NCI-H526 treated with DMSO at 0.1 percent for 48 hours (cell line): Measurements from ENCODE around the gene TXNDC12.
A peak's percentile ranks its signal among the peaks of the same experiment; 100 is the strongest.
"Not testable (repeated sequence)": the region's sequence is repeated elsewhere in the genome, so short reads cannot be mapped to it uniquely, and the experiment has no call there.

Experiments used
- DNase-seq: peaks from one replicate; lab custom pipeline; 2025; lab: John Stamatoyannopoulos, UW

Gene TXNDC12

GRCh38 chr1:52055066-52055865 lies at the start of gene TXNDC12:
Gene TXNDC12 (minus strand): TSS chr1:52055191. CDS start chr1:52055096, 95 bp downstream.
- peak; percentile 82 for DNase-seq

- DNase-seq = no peak
Measured at GRCh38 chr1:52102336-52103013, 47.5 kb upstream of the TXNDC12 start.

DNA sequence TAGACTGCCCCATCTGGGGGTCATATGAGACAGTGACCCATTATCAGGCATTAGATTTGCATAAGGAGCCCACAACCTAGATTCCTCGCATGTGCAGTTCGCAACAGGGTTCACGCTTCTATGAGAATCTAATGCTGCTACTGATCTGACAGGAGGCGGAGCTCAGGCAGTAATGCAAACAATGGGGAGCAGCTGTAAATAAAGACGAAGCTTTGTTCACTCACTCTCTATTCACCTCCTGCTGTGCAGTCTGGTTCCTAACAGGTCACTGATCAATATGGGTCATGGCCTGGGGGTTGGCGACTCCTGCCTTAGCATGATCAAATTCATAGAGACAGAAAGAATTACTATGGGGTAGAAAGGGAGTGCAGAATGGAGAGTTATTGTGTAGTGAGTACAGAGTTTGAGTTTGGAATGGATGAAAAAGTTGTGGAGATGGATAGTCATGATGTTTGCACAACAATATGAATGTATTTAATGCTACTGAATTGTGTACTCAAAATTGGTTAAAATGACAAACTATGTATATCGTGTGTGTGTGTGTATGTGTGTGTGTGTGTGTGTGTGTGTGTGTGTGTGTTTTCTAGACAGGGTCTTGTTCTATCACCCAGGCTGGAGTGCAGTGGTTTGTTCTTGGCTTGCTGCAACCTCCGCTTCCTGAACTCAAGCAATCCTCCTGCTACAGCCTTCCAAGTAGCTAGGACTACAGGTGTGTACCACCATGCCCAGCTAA lies 43.3 kb upstream of the TXNDC12 start:
- DNase-seq = peak; percentile 21

DNA sequence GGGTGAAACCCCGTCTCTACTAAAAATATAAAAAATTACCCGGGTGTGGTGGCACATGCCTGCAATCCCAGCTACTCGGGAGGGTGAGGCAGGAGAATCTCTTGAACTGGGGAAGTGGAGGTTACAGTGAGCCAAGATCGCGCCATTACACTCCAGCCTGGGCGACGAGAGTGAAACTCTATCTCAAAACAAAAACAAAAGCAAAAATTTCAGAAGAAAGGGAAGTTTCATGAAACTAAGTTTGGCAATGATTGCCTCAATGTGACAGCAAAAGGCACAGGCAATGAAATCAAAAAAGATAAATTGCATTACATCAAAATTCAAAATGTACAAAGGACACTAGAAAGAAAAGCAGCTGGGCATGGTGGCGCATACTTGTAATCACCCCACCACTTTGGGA lies 41.2 kb upstream of the TXNDC12 start:
- no peak for DNase-seq

DNA sequence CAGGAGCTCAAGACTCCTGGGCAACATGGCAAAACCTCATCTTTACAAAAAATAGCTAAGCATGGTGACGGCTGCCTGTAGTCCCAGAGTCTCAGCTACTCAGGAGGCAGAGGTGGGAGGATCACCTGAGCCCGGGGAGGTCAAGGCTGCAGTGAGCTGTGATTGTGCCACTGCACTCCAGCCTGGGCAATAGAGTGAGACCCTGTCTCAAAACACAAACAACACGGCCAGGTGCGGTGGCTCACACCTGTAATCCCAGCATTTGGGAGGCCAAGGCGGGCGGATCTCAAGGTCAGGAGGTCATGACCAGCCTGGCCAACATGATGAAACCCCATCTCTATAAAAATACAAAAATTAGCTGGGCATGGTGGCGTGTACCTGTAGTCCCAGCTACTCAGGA lies 39.3 kb upstream of the TXNDC12 start:
- DNase-seq = not testable (repeated sequence)

GRCh38 chr1:52087892-52088291 lies 32.9 kb upstream of the TXNDC12 start:
- not testable (repeated sequence) for DNase-seq

DNA sequence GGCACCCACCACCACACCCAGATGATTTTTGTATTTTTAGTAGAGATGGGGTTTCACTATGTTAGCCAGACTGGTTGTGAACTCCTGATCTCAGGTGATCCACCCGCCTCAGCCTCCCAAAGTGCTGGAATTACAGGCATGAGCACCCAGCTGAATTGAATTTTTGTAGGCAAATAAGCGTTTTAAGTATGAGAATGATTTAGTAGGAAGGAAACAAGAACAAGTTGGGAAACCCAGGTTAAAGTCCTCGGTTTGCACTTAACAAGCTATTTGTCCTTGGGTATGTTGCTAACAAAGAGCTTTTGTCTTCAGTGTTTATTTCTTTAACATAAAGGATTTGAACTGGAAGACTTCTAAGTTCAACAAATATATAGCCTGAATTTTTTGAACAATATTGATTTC lies 25.0 kb upstream of the TXNDC12 start:
- no peak for DNase-seq

GRCh38 chr1:52077277-52077676 lies 22.3 kb upstream of the TXNDC12 start:
- DNase-seq = not testable (repeated sequence)

DNA sequence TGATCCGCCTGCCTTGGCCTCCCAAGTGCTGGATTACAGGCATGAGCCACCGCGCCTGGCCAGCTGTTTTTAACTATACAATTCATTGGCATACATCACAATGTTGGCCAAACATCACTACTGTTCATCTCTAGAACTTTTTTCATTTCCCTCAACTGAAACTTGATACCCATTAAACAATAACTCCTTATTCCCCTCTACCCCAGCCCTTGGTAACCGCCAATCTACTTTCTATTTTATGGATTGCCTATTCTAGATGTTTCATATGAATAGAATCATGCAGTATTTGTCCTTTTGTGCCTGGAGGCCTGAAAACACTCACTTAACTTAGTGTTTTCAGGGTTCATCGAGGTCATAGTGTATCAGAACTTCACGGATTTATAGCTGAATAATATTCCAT lies 17.3 kb upstream of the TXNDC12 start:
- no peak for DNase-seq

- no peak for DNase-seq
Measured at GRCh38 chr1:52070704-52071103, 15.7 kb upstream of the TXNDC12 start.

DNA sequence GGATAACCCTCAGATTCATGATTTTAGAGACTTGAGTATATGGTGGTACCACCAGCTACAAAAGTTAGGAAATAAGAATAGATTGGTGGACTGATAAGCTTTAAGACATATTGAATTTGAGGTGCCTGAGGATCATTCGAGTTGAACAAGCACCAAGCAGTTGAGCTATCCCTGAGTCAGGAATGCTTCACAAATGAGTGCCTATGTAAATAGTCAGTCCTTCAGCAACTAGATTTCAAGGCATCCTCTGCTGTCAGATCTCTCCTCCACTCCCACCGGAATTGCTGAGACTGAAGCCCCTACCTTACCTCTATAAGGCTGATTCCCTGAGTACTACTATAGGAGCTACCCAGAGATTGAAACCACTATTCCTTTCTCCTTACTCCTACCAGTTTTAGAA lies 8.2 kb upstream of the TXNDC12 start:
- DNase-seq = no peak

- DNase-seq = no peak
Measured at GRCh38 chr1:52060822-52061221, 5.8 kb upstream of the TXNDC12 start.

- no peak for DNase-seq
Measured at GRCh38 chr1:52059888-52060287, 4.9 kb upstream of the TXNDC12 start.

DNA sequence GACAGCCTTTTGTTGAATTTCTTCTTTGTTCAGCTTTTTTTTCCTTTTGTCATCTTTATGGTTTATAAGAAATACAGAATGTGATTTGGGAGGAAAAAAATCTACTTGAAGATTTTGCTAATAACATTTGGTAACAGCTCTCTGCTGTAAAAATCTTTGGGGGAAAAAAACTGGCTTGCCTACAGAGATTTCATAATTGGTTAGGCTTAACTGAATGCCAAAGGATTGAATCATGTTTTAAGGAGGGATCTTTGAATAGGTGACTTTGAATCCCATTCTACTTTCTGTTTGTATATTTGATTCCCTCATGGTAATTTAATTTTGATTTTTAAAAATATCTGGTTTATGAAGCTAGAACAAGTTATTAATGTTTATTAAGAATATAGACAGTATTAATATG lies 4.3 kb upstream of the TXNDC12 start:
- DNase-seq = no peak

DNA sequence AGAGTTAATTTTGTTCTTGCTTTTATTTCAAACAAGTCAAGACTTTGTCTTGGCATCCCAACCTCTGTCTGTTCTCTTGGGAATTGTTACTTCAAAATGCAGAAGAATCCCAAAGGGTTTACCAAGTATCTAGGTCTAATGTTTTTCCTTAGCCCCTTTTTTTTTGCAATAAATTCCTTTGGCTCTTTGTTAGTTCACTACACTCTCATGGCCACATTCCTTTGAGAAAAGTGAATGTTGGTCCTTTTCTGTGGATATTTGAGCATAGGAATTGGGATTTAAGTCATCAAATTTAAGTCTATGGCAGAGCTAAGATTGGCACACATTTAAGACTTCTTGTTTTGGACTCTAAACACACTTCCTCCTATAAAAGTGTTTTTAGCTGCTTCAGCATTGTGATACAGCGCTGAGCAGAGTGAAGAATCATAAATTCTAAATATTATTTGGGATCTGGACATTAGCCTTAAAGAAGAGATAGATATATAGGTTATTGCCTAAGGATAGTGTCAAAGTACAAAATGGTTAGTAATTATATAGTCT lies 3.0 kb upstream of the TXNDC12 start:
- DNase-seq = no peak

GRCh38 chr1:52057255-52057654 lies 2.3 kb upstream of the TXNDC12 start:
- DNase-seq = no peak

DNA sequence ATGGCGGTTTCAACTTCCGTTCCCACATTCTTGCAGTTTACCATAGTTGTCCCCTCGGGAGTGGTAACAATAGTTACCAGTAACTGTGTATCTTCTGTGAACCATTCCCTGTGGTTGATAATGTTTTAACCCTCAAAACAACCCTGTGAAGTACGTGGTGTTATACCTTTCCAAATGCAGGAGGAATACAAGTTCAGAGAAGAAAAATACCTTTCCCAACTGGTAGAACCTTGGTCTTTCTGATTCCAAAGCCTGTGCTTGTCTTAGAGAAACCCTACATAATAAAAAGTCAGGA lies 1.9 kb upstream of the TXNDC12 start:
- no peak for DNase-seq

DNA sequence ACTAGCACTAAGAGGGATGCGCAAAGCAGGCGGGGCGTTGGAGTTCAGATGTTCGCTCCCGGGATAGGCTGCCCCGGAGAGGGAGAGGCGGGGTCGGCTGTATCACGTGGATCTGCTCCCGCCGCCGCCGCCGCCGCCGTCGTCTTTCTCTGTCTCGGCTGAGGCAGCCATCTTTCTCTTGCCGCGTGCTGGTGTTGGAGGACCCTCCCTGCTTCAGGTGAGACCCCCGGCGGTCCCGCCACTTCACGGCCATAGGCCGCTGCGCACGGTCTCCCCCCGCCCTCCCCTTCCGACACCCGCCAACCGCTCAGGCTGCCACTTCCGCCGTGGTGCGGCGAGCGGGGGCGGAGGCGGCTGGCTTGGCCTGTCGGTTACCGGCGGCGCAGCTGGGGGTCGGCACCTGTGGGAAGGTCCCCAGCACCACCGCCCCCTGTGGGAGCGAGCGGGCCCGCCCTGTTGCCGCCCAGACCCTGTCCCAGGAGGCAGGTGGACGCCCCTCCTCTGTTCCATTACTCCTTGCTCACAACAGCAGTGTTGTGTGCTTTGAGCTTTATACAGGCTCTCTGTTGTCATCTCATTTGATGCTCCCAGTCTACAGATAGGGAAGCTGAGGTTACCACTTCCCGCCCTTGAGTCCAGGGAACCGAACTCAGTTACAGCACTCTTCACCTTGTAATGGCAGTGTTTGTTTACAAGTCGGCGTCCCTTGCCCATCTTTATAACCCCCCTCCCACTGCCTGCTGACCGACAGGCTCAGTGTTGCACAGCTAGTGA lies 1.4 kb upstream of the TXNDC12 start, which contains the start of gene BTF3L4:
BTF3L4 (plus strand) TSS at position 133 of the 774 bp plus-strand sequence. CDS start 3,553 bp downstream, outside the sequence.
- DNase-seq = peak; percentile 96

- DNase-seq = no peak
Measured at GRCh38 chr1:52055866-52056162, 823 bp upstream of the TXNDC12 start.

- DNase-seq = no peak
Measured at GRCh38 chr1:52054496-52055065, 410 bp downstream of the TXNDC12 start.

GRCh38 chr1:52053862-52054261 lies 1.1 kb downstream of the TXNDC12 start:
- DNase-seq = no peak

- not testable (repeated sequence) for DNase-seq
Measured at GRCh38 chr1:52049337-52049736, 5.7 kb downstream of the TXNDC12 start.
